ENCODE measurements around the gene NAV2. TPM values are rescaled to one million over a fixed set of nuclear protein-coding genes. Genes with fewer than 3 reads are reported as not detected.
"Not testable (repeated sequence)": the region's sequence is repeated elsewhere in the genome, so short reads cannot be mapped to it uniquely, and the experiment has no call there.

Gene NAV2
- total and polyA plus RNA-seq, 2 donors from 2014 or later, result 5.9 to 37.7 TPM

GRCh38 chr11:20005747-20006146, 293.1 kb downstream of the NAV2 start:
- no peak overlapping the region for H3K27ac ChIP-seq (ENCODE audit: low read depth in 2 of 2, low read length in 2 of 2)

GRCh38 chr11:20006618-20007017, 294.0 kb downstream of the NAV2 start:
- FAIRE-seq; H3K4me3 ChIP-seq (ENCODE audit: low read length in 3 of 3); DNase-seq; H3K27ac ChIP-seq (ENCODE audit: low read depth in 2 of 2, low read length in 2 of 2); H3K9ac ChIP-seq (ENCODE audit: low read length in 3 of 3); H3K27me3 ChIP-seq (ENCODE audit: control insufficient read depth, insufficient read depth, low read length); H3K36me3 ChIP-seq (ENCODE audit: control insufficient read depth in 2 of 3, insufficient read depth in 3 of 3, low read length in 3 of 3); H3K4me1 ChIP-seq (ENCODE audit: control insufficient read depth in 2 of 3, insufficient read depth in 2 of 3, low read depth in 1 of 3, low read length in 3 of 3); H3K9me3 ChIP-seq (ENCODE audit: control insufficient read depth in 2 of 3, insufficient read depth in 1 of 3, low read length in 3 of 3); intact Hi-C loops (cut with DNase I): not testable (repeated sequence)

More at GRCh38 chr11:20005747-20006146, 293.1 kb downstream of the NAV2 start:
- no peaks in the 10 kb centered on the region for H3K36me3 ChIP-seq (ENCODE audit: control insufficient read depth in 2 of 3, insufficient read depth in 3 of 3, low read length in 3 of 3)
- H3K4me3 ChIP-seq (ENCODE audit: low read length in 3 of 3), result no peak overlapping the region
- FAIRE-seq, result no peak
- intact Hi-C loops (cut with DNase I), result no loop called here
- no peaks in the 10 kb centered on the region for H3K27me3 ChIP-seq (ENCODE audit: control insufficient read depth, insufficient read depth, low read length)
- TF ChIP-seq CTCF (IDR thresholded peaks at IDR 0.05; ENCODE audit: borderline replicate concordance, extremely low read depth, insufficient read depth), result no peak
- peaks cover 3 to 12% (median 11%) of the 10 kb centered on the region in 3 donors for H3K4me1 ChIP-seq (ENCODE audit: control insufficient read depth in 2 of 3, insufficient read depth in 2 of 3, low read depth in 1 of 3, low read length in 3 of 3)
- peak overlapping the region in 1 of 3 donors; percentile 4 for H3K9ac ChIP-seq (ENCODE audit: low read length in 3 of 3)
- H3K9me3 ChIP-seq (ENCODE audit: control insufficient read depth in 2 of 3, insufficient read depth in 1 of 3, low read length in 3 of 3), result no peaks in the 10 kb centered on the region
- DNase-seq, result no peak

- Histone ChIP-seq H3K4me1 (ENCODE audit: control insufficient read depth in 2 of 3, insufficient read depth in 2 of 3, low read depth in 1 of 3, low read length in 3 of 3) (peaks cover 0 to 9% (median 5%) of the 10 kb centered on the region in 3 donors), H3K9ac (ENCODE audit: low read length in 3 of 3) (no peak overlapping the region), H3K36me3 (ENCODE audit: control insufficient read depth in 2 of 3, insufficient read depth in 3 of 3, low read length in 3 of 3) (no peaks in the 10 kb centered on the region), H3K9me3 (ENCODE audit: control insufficient read depth in 2 of 3, insufficient read depth in 1 of 3, low read length in 3 of 3) (no peaks in the 10 kb centered on the region), H3K27me3 (ENCODE audit: control insufficient read depth, insufficient read depth, low read length) (no peaks in the 10 kb centered on the region), H3K27ac (ENCODE audit: low read depth in 2 of 2, low read length in 2 of 2) (no peak overlapping the region), H3K4me3 (ENCODE audit: low read length in 3 of 3) (no peak overlapping the region)
- intact Hi-C loops (cut with DNase I), result no loop called here
- TF ChIP-seq CTCF (IDR thresholded peaks at IDR 0.05; ENCODE audit: borderline replicate concordance, extremely low read depth, insufficient read depth), result no peak
- DNase-seq, result no peak
- FAIRE-seq, result no peak
These were observed 294.7 kb downstream of the NAV2 start for GRCh38 chr11:20007386-20007785.

- Histone ChIP-seq H3K9me3 (ENCODE audit: control insufficient read depth in 2 of 3, insufficient read depth in 1 of 3, low read length in 3 of 3) (no peaks in the 10 kb centered on the region), H3K36me3 (ENCODE audit: control insufficient read depth in 2 of 3, insufficient read depth in 3 of 3, low read length in 3 of 3) (no peaks in the 10 kb centered on the region), H3K27me3 (ENCODE audit: control insufficient read depth, insufficient read depth, low read length) (no peaks in the 10 kb centered on the region), H3K27ac (ENCODE audit: low read depth in 2 of 2, low read length in 2 of 2) (no peak overlapping the region), H3K4me3 (ENCODE audit: low read length in 3 of 3) (no peak overlapping the region), H3K9ac (ENCODE audit: low read length in 3 of 3) (no peak overlapping the region), H3K4me1 (ENCODE audit: control insufficient read depth in 2 of 3, insufficient read depth in 2 of 3, low read depth in 1 of 3, low read length in 3 of 3) (peaks cover 2 to 6% (median 2%) of the 10 kb centered on the region in 3 donors)
- DNase-seq (no peak), FAIRE-seq (no peak)
- intact Hi-C loops (cut with DNase I), result no loop called here
- TF ChIP-seq CTCF (IDR thresholded peaks at IDR 0.05; ENCODE audit: borderline replicate concordance, extremely low read depth, insufficient read depth), result no peak
These were observed 295.7 kb downstream of the NAV2 start for GRCh38 chr11:20008190-20008870.

All from kidney (tissue), 14 donors.